ENCODE data around the gene TRIM3.

TRIM3 gene

GRCh38 chr11:6400431-6401345, 73.1 kb downstream of the TRIM3 start:
- no peak for DNase-seq

Data from AML-193 (cell line).